ENCODE measurements around the gene ZNF750.

Gene ZNF750

GRCh38 chr17:82859431-82860403 lies 19.9 kb upstream of the ZNF750 start:
- DNase-seq: no peak

- no peak for DNase-seq
Measured at GRCh38 chr17:82858376-82859126, 18.7 kb upstream of the ZNF750 start.

GRCh38 chr17:82856361-82856760 lies 16.5 kb upstream of the ZNF750 start:
- no peak for DNase-seq

GRCh38 chr17:82854226-82854625 lies 14.4 kb upstream of the ZNF750 start:
- DNase-seq: no peak

GRCh38 chr17:82851381-82851780 lies 11.6 kb upstream of the ZNF750 start:
- DNase-seq: no peak

- no peak for DNase-seq
Measured at GRCh38 chr17:82849076-82849945, 9.5 kb upstream of the ZNF750 start.

GRCh38 chr17:82848022-82848592 lies 8.3 kb upstream of the ZNF750 start:
- DNase-seq: peak; percentile 87

- DNase-seq: no peak
Measured at GRCh38 chr17:82846061-82846691, 6.4 kb upstream of the ZNF750 start.

GRCh38 chr17:82845163-82845807 lies 5.5 kb upstream of the ZNF750 start:
- no peak for DNase-seq

GRCh38 chr17:82844796-82845162 lies 5.0 kb upstream of the ZNF750 start:
- no peak for DNase-seq

- no peak for DNase-seq
Measured at GRCh38 chr17:82843904-82844680, 4.3 kb upstream of the ZNF750 start.

- DNase-seq: no peak
Measured at GRCh38 chr17:82841921-82842596, 2.2 kb upstream of the ZNF750 start.

- DNase-seq: no peak
Measured at GRCh38 chr17:82840431-82840831, 609 bp upstream of the ZNF750 start.

- no peak for DNase-seq
Measured at GRCh38 chr17:82838386-82839063, 1.3 kb downstream of the ZNF750 start.

- no peak for DNase-seq
Measured at GRCh38 chr17:82837586-82838320, 2.1 kb downstream of the ZNF750 start.

GRCh38 chr17:82836823-82837357 lies 2.9 kb downstream of the ZNF750 start:
- DNase-seq: peak; percentile 56

- peak; percentile 65 for DNase-seq
Measured at GRCh38 chr17:82835766-82836512, 3.9 kb downstream of the ZNF750 start.

- DNase-seq: no peak
Measured at GRCh38 chr17:82835122-82835521, 4.7 kb downstream of the ZNF750 start.

All from NCI-H2107 (cell line).